T-helper 2 cell treated with Interferon-gamma antibody and Interleukin-4, amounts not matched to agents 100 ng/mL and 5 ng/mL, for 36 hours (primary cell): ENCODE measurements around the gene SEZ6. TPM values are rescaled to one million over a fixed set of nuclear protein-coding genes. Genes with fewer than 3 reads are reported as not detected.

Source experiments
- intact Hi-C: fragments of 100-400 bp; cut with micrococcal nuclease; formaldehyde crosslinking; loops from one replicate; pipeline ENCODE4 v1.15.1; 2023
- total RNA-seq: library from RNA; stranded (reverse); gene quantifications from 2 replicates; pipeline ENCODE4 v1.2.3, GENCODE V29; 2022

SEZ6 gene, protein sequence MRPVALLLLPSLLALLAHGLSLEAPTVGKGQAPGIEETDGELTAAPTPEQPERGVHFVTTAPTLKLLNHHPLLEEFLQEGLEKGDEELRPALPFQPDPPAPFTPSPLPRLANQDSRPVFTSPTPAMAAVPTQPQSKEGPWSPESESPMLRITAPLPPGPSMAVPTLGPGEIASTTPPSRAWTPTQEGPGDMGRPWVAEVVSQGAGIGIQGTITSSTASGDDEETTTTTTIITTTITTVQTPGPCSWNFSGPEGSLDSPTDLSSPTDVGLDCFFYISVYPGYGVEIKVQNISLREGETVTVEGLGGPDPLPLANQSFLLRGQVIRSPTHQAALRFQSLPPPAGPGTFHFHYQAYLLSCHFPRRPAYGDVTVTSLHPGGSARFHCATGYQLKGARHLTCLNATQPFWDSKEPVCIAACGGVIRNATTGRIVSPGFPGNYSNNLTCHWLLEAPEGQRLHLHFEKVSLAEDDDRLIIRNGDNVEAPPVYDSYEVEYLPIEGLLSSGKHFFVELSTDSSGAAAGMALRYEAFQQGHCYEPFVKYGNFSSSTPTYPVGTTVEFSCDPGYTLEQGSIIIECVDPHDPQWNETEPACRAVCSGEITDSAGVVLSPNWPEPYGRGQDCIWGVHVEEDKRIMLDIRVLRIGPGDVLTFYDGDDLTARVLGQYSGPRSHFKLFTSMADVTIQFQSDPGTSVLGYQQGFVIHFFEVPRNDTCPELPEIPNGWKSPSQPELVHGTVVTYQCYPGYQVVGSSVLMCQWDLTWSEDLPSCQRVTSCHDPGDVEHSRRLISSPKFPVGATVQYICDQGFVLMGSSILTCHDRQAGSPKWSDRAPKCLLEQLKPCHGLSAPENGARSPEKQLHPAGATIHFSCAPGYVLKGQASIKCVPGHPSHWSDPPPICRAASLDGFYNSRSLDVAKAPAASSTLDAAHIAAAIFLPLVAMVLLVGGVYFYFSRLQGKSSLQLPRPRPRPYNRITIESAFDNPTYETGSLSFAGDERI
- not detected in 2 replicates for total RNA-seq

DNA sequence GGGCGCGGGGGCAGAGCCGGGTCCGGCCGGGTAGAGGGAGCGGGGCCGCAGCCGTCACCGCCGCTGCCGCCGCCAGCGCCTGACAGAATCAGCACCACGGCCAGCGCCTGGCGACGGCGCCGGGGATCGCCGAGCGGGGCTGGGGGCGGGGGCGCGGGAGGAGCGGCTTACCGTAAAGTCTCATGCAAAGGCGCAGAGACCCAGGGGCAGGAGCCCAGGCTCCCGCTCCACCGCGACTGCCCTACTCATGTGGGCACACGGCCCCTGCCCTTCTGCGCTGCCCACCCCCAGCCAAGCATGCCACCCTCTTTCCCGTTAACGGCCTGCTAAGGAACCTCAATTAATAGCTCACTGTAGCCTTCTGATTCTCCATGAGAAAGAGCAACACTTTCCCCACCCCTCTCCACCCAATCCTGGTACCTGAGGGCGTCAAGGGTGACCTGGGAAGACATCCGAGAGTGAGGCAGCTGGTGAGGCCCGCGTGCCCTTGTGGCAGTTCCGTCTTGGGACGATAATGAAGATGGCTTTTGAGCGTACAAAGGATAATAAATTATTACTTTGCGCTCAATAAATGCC is at the start of gene SEZ6:
TSS of gene SEZ6 (minus strand) at position 98 of the 576 bp plus-strand sequence. CDS start 164 bp downstream, outside the sequence.
- intact Hi-C loops: no loop called here

DNA sequence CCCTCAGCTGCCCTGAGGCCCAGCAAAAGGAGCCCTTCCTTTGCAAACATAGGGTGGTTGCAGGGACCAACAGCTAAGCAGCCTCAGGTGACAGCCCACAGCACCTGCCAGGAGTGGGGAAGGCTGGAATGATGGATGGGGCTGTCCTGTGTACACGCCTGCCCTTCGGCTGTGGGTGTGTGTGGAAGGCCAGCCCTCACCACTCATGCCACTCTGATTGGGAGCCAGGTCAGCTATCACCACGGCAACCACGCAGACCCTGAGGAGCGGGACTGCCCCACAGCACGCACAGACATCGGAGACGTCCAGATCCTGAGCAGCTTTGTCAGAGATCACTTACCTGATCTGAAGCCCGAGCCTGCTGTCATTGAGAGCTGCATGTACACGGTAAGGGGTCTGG is 49.0 kb upstream of the SEZ6 start:
- intact Hi-C loops: no loop called here

DNA sequence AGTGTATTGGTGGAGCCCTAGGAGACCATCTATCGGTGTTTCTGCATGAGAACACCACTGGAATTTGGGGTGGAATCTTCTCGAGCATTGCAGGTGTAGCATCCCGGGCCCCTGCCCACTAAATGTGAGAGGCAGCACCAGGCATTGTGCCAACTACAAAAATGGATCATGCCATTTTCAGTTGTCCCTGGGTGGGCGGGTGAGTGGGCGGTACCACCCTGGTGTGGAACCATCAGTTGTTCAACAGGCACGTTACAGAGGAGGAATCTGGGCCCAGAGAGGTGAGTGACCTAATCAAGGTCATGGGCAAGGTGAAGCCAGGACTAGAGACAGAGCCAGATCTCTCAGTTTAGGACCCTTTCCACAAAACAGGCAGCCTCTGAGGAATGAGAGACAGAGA is 45.9 kb upstream of the SEZ6 start:
- intact Hi-C loops: no loop called here

DNA sequence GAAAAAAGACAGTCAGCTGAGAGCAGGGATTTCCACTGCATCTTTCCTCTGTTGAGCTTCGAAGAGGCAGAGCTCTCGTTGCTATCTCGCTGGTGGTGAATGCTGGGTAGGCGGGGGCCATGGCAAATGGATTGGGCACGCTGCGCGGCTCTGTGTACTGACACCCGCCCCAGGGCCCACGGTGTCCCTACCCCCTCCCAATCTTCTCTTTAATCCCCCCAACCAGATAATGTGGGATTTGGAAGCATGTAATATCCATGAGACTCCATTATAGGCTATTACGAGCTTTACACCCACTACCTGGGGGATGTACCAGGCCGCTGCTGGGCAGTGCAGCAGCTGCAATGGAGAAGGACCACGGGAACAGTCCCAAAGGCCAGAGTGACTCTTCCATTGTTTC is 45.4 kb upstream of the SEZ6 start:
- intact Hi-C loops: no loop called here

DNA sequence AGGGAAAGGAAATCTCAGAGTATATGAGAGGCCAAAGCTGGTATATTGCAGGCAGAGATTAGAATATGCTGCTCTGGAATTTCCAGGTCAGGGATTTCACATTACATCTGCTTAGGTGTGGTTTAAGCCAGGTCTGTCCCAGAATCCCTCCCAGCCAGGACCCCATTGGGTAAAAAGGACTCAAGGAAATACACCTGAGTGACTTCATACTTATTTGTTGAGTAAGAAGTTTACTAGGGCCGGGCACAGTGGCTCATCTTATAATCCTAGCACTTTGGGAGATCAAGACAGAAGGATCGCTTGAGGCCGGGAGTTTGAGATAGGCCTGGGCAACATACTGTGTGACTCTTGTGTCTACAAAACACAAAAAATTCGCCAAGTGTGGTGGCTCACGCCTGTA is 44.3 kb upstream of the SEZ6 start:
- intact Hi-C loops: no loop called here

DNA sequence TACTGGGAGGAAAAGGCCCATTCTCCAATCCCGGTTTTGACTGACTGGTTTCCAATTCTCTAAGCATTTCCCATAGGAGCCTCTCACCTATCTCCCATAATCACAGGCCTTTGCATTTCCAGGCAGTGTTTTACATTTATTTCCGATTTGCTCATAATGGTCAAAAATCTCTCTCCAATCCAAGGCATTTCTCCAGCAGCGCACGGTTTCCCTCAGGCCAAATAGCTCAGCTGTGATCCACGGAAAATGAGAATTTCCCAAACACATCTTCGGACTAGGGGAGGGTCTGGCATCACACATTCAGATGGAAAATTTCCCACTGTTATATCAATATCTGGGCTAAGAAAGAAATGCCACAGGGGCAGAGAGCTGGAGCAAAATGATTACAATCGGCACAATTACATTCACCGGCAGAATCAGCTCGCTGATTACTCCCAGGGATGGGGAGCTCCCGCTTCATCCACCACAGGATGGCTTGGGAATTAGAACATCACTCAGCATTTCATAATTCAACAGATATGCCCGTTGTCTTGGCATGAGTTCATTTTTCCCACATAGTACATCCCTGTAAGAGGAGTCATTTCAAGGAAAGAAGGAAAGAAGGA is 43.8 kb upstream of the SEZ6 start:
- intact Hi-C loops: no loop called here

DNA sequence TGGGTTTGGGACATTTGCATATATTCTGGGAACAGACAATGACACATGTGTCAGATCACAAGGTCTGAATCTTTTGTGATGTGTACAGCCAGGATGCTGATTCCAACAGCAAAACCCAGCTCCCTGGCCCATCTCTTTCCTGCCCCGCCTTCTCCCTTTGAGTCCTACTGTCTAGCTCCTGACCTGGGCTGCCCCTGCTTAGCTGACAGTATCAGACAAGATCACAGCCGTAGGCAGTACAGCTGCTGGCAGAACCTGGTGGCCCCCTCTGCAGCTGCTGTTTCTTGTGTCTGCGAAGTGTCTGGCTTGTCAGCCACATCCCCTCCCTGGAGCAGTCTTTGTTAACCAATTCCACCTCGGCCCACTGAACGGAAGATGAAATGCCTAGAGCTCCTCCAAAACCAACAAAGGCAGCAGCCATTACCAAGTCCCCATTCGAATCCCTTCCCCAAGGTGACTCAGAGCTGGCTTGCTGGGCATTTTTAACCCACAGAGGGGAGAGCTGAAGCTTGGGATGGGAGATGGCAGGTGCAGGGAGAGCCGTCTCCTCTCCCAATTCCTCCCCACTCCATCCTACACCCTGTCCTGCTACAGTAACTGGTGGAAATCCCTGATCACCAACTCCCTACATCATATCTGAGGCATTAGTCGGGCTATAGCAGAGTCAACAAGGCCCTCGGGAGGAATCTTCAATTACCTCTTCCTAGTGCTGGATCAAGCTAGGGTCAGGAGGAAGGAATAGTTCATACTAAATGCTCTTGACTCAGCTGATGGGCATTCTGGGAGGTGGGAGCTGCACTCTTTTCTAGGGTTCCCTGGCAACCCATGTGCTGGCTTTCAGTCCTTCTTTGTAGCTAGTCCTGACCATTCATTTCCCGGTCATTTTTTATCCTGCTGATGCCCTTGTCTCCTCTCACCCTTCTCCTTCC is 42.9 kb upstream of the SEZ6 start:
- intact Hi-C loops: no loop called here

DNA sequence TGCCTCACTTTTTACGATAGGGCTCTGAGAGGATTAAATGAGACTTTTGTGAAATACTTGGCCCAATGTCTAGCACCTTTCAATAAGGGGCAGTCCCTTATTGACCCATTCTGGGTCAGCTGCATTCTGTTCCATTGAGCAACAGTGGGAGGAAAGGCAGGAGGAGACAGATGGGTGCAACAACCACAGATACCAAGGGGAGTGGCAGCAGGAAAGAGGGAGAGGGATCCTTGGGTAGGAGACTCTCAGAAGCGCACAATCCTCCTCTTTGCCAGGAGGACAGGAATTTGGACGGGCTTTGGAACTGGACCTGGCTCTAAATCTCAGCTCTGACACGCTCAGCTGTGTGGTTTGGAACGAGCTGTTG is 40.6 kb upstream of the SEZ6 start:
- intact Hi-C loops: no loop called here

DNA sequence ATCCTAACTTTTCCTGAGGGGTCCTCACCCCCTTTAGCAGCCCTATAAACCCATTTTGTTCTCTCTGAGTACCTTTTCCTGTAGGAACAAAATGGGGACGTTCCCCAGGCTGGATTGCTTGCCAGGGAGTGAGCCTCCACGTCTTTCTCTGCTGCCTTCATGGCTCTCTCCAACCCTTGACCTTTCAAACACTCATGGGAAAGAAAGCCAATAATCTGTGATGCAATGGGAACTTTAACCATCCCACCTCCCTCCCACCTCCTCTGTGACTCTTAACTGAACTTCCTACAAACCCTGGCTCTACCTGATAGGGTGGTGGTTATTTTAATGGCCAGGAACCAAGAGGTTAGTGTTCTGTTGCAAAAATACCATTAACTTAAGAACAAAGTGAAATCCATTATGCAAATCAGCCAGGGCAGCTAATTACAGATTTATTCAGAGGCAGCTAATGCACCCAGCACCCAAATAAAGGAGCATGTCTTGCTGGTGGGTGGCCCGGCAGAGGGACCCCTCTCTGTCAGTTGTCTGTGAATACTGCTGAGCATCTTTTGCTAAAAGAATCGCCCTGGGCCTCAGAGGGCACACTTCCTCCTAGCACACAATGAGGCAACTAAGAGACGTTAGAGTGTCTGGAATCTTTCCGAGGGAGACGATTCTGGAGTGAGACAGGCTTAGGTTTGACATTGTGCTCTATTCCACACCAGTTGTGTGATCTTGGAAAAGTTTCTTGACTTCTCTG is 40.1 kb upstream of the SEZ6 start:
- intact Hi-C loops: no loop called here

DNA sequence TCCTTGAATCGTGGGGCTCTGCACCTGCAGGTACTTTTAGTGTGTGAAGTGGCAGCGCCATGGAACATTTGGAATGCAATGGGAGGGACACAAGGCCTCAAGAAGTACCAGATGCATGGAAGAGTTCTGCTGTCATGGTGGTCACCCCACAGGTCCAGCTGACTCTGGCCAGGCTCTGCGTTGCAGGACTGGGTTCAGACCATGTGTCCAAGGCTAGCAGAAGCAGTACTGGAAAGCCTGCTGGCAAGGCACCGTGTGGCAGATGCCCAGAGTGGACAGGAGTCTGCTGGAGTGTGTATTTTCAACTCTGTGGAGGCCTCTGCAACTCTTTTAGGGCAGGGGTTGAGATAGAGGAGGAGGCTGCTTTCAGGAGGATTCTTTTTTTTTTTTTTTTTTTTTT is 39.2 kb upstream of the SEZ6 start:
- intact Hi-C loops: no loop called here

DNA sequence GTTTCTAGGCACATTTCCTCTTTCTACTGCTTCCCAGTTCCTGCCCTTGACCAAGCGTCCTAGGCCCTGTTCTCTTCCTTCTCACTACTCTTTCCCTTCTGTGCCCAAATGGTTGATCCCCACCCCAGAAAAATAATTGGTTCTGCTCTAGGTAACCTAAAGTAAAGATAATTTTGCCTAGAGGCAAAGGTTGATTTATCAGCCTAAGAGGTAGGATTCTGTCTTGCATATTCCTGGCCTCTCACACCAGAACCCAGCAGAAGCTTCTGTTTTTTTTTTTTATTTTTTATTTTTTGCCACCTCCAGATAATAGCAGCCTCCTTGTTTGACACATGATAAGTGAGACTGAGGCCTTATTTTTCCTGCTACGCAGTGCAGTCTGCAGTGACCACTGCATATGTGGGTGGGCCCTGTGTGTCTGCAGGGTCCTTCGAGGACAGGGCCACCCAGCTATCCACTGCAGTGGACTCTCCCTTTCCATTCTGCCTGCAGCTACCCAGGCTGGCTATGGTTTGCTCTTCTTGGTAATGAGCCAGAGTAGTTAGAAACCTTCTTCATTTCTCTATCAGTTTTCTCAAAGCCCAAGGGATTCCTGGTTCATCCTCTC is 37.8 kb upstream of the SEZ6 start:
- intact Hi-C loops: no loop called here

DNA sequence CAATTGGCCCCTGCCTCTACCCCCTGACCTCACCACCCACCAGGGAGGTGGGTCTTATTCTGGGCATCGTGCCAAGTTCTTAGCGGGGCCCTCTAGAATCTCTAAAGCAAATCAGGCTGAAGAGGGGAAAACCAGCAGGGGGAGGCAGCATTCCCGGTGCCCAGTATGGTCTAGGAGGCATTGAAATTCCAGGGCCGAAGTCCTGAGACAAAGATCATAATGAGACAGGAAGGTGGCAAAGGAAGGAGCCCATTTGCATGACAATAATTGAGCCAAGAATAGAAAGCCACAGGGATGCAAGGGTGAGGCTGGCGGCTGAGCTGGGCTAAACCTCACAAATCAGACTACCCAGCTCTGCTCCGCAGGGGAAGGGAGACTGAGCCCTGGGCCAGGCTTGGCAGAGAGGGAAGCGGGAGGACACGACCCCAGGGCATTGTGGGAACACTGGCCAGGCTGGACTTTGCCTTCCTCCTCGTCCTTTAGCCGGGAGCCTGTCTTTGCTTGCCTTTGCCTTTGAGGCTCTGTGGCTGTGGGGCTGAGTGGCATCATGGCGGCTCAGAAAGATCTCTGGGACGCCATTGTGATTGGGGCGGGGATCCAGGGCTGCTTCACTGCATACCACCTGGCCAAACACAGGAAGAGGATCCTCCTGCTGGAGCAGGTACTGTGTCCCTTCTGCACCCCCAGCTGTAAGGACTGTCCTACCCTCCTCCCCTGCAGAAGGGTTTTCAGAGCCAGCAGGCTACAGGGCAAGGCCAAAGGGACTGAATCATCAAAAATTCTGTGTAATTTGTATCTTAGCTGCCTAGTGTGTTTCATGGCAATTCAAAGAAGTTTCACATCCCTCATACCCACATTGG is 37.1 kb upstream of the SEZ6 start, which contains the start of gene PIPOX:
TSS of gene PIPOX (plus strand) at position 463 of the 860 bp plus-strand sequence. CDS start at position 548, 85 bp downstream.
- intact Hi-C loops: no loop called here

DNA sequence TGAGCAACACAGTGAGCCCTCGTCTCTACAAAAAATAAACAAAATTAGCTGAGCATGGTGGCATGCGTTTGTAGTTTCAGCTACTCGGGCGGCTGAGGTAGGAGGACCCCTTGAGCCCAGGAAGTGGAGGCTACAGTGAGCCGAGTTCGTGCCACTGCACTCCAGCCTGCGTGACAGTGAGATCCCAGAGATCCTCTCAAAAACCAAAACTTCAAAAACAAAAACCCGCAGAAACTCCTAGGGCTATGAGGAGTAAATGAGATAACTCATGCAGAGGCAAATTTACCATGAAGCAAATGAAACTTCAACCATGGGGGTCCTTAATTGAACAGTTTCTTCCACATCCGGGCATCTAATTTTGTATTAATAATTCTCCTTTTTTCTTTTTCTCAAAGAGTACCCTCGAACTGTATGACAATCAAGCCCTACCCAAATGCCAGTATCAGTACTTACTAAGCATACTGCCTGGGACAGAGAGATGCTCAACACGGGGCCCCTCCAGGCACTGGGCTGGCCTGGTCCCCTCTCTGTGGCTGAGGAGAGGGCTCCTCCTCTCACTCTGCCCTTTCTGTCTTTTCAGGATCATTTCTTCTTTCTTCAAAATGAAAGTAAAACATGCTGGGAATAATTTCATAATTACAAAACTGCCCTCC is 36.3 kb upstream of the SEZ6 start:
- intact Hi-C loops: no loop called here

DNA sequence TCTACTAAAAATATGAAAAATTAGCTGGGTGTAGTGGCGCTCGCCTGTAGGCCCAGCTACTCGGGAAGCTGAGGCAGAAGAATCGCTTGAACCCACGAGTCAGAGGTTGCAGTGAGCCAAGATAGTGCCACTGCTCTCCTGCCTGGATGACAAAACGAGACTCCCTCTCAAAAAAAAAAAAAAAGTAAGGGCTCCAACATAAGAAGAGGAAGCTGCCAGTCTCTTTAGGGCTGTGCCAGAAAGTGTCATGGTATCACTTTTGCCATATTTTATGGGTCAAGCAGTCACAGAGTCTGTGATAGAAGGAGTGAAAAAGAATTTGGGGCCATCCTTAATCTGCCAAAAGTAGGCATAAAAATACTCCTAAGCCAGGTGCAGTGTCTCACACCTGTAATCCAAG is 35.7 kb upstream of the SEZ6 start:
- intact Hi-C loops: no loop called here

DNA sequence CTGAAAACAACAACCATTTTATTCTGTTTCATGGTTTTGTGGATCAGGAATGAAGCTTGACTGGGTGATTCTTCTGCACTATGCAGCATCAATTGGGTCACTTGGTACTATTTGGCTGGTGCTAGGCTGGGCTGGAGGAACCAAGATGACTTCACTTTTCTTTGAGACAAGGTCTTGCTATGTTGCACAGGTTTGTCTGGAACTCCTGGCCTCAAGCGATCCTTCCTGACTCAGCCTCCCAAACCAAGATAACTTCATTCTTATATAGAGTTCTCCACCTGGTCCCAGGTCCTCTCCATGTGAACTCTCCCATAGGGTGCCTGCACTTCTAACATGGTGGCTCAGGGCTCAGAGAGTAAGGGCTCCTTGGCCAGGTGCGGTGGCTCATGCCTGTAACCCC is 35.3 kb upstream of the SEZ6 start:
- intact Hi-C loops: no loop called here

DNA sequence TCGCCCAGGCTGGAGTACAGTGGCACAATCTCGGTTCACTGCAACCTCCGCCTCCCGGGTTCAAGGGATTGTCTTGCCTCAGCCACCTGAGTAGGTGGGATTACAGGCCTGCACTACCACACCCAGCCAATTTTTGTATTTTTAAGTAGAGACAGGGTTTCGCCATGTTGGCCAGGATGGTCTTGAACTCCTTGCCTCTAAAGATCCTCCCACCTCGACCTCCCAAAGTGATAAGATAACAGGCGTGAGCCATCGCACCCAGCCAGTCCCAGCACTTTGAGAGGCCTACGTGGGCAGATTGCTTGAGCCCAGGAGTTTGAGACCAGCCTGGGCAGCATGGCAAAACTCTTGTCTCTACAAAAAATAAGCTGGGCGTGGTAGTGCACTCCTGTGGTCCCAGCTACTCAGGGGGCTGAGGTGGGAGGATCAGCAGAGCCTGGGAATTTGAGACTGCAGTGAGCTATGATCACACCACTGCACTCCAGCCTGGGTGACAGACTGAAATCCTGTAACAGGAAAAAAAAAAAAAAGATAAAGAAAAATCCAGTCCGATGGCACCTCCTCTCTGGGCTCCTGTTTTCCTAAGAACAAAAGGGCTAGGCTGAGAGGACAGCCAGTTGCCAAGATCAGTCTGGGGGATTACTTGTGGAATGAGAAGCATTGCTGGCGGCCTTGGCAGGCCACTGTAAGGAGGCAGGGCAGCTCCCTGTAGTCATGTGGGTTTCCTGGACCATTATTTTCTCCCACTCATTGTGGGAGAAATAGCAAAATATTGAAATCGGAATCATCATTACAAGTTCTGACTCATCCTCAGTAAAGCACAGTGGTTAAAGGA is 34.1 kb upstream of the SEZ6 start:
- intact Hi-C loops: no loop called here
